Fibroblast of skin of left biceps (primary cell): ENCODE measurements around the gene OLFML1.
A peak's percentile ranks its signal among the peaks of the same experiment; 100 is the strongest.

Experiments used
- DNase-seq, 2 experiments: peaks; one replicate each; pipeline ENCODE4 v3.0.0-alpha.2; 2013; ENCODE audit warnings: low read depth in 2 of 2

The OLFML1 gene

DNA sequence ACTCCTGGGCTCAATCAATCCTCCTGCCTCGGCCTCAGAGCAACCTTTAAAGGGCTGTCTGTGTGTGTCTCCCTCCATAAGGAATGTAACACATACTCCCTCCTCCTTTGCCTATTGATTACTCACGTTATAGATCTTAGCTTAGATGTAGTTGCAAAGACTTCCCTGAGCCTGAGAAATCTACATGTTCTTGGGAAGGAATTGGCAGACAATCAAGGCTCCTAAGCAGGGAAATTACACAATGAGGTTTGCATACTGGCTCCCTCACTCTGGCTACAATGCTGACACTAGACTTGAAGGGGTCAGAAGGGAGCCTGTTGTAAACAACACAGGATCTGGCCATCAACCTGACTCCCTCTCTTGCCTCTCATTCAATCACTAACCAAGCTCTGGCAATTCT, 5.2 kb upstream of the OLFML1 start:
- DNase-seq: peak; percentile 6 to 7

DNA sequence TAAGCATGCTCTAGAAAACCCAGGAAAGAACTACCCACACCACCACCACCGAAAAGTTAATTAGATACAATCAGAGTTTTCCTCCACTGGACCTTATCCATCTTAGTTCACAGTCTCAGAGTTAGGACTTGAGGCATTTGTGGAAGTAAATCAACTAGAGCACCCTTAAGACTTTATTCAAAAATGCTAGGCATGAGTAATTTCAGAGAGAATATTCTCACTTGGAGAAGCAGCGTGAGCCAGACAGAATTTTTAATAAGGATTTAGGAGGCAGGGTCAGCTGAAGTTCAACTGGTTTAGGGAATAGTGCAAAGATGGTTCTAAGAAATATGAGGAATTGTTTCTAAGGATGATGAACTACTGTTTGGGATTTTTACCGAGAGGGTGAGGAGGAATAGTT, 1.2 kb upstream of the OLFML1 start:
- DNase-seq: no peak

DNA sequence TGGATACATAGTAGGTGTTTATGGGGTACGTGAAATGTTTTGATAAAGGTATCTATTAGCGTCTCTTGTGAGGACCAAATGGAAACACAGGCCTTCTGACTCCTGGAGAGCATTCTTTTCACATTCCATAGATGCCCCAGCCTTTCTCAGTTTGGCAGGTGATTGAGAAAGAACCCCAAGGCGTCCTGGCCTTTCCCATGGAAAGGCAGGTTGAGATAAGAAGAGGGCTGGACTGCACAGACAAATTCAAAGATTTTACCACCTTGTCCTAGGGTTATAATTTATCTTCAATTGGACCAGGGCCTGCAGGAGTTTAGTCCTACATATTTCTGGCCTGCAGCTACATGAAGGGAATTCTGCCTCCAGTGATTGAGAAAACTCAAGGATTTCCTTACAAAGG, 661 bp upstream of the OLFML1 start:
- no peak for DNase-seq

DNA sequence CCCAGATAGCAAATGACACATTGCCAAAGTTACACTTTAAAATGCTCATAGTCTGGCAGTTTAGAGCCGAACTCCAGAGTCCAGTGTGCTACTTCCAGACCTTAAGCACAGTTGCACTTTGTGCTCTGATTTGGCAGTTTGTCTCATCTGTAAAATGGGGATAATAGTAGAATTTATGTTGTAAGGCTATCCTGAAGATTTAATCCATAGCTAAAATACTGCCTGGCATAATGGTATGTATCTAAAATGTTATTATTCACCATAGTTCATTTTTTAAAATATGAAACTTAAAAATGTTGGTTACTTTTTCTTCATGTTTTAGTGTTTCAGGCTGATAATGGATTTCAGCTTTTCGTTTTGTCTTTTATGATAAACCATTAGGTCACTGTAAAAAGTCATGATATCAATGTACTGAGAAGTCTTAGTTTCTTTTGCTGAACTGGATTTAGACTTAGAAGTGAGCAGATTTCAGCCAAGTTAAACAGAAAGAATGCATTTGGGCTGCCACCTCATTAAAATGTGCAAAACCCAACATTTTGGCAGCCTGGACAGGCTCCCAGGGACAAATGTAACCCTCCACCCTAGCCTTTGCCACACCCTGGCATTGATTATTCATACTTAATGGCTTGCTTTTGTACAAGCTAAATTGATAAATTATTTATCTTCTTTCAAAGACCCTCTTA, 933 bp downstream of the OLFML1 start:
- DNase-seq: no peak

DNA sequence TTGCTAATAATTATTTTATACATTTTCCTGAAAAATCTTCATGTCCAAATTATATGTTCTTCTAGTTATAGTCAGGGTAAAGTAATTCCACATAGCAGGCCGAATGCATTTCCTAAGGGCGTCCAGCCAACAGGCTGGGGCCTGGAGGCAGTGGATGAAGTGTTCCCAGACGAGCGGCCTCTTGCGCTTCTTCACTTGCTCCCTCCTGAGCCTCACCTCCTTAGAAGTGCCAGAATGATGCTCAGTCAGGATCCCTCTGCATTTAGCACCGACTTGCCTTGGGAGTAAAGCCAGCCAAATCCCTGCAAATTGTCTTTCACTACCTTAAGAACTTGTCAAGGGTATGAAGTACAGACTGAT, 1.5 kb downstream of the OLFML1 start:
- DNase-seq: peak in 1 of 2 experiments; percentile 3

DNA sequence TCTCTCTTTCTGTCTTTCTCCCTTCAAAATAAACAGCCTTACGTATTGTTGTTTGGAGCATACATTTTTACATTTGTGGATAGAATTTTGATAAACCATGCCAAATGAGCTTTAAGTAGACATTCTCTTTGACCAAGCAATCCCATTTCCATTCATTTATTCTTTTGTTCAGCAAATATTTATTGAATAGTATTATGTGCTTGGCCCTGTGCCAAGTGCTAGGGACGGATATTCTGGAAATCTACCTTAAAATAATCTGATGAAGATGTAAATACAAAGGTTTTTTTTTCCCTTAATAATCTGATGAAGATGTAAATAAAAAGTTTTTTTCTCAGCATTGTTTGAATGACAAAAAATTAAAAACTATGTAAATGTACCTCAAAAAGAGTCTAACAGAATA, 2.1 kb downstream of the OLFML1 start:
- no peak for DNase-seq

DNA sequence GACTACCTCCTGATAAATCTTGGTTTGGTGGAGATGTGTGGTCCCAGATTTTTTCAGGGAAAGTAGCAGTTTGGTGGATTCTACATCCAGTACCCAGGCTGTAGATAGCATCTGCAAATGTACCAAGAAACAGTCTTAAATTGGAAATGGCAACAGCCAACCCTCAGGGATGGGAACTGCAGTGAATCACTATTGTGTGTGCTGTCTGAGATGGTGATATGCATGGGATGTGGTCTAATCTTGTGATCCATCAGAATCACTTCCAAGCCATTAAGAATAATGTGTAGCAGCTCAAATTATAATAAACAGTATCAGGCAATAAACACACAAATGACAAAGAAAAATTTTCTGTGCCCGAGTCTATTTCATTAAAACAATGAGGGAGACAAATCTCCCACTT, 3.4 kb downstream of the OLFML1 start:
- no peak for DNase-seq

DNA sequence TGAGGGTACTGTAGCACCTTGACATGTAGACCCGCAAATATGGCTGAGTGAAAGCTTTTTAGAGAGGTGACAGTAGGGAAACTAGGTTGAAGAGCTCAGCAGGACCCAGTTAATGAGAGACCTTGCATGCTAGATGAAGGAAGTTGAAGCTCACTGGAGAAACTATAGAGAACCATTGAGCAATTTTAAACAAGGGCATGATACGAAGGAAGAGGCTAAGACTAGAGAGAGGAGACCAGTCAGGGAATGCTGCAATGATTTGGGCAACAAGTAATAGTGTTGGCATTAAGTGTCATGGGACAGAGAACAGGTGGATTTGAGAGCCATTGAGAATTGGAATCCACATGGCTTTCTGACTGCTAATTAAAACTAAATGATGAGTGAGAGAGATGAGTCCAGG, 4.1 kb downstream of the OLFML1 start:
- no peak for DNase-seq

DNA sequence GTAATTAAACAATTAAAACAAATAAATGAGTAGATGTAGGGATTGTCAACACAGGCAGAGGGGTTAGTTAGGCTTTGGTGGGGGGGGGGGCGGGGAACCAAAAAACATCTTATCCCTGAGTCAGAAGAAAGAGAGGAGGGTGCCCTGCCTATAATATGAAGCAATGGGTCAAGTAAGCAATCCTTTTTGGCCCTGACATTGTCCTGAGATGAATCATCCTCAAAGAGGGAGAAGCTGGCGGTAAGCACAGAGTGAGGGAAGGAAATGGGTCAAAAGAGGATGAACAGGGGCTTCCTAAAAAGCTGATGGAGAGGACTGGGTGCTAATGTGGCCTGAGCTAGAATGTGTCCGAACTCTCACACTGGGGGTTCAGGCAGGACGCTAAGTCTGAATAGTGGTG, 4.7 kb downstream of the OLFML1 start:
- no peak for DNase-seq

DNA sequence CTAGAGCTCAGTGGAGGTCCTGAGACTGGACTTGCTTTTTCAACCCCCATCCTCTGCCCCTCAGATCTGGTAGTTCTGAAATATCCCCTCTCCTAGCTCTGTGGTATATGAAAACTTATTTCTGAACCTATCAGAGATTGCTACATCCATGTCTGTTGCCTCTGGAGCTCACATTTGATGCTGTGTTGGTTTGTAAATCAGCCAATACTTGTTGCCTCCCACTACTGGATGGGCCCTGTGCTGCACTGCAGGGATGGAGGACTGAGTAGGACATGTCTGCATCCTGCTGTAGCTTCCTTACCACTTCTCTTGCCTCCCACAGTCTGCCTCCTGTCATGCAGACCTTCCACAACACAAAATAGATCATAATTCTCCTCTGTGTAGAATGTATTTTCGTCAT, 5.2 kb downstream of the OLFML1 start:
- DNase-seq: no peak

DNA sequence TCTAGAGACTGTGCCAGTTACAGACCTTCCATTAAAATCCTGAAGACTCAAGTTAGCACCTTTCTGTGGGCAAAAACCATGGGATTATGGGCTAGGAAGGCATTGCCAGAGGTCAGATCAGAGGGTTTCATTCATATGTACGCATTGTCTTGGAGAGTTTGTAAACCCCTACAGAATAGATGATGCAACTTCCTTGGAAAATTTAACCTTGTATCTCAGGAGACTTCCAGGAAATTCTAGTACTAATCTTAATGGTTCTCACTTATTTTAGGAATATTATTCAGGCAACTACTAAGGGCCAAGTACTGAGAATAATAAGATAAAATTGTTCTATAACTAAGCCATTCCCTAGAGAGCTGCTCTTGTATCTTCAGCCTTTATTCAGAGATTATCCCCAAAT, 6.9 kb downstream of the OLFML1 start:
- no peak for DNase-seq

DNA sequence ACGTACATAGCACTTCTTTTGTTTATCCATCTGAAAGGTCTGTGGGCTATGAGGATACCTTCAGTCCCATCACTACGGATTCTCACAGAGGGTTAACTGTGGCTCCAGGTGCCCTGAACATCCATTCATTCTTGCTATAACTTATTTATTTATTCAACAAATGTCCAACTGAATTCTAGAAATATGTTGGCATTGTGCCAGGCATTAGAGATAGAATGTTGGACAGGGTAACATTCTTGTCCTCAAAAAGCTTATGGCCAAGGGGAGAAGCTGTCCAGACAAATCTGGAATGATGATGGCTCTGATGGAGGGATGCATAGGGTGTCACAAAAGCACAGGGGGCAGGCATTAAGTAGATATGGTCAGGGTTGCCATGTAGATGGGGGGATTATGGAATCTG, 8.4 kb downstream of the OLFML1 start:
- DNase-seq: no peak

DNA sequence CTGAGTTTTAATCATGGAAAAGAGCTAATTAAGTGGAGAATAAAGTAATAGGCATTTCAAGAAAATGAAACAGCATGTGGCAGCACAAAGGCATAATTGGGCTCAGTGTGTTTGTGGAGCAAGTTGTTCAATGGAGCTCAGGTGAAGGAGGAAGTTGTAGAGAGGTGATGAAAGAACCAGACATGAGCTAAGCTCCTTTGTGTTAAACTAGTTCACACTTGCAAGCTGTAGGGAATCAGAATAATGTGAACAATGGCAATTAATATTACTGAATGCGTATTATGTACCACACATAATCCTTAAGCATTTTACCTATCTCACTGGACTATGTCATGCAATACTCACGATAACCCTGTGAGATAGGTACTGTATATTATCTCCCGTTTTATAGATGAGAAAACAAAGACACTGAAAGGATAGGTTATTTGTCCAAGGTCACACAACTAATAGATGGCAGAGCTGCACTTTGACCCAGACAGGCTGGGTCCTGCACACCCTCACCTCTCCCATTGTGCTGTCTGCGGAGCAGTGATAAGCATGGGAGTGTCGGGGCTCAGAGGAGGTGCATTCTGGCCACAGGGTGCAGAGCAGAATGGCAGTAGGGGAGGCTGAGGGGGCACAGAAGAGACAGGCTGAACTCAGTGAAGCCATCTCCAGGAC, 8.9 kb downstream of the OLFML1 start:
- DNase-seq: no peak

DNA sequence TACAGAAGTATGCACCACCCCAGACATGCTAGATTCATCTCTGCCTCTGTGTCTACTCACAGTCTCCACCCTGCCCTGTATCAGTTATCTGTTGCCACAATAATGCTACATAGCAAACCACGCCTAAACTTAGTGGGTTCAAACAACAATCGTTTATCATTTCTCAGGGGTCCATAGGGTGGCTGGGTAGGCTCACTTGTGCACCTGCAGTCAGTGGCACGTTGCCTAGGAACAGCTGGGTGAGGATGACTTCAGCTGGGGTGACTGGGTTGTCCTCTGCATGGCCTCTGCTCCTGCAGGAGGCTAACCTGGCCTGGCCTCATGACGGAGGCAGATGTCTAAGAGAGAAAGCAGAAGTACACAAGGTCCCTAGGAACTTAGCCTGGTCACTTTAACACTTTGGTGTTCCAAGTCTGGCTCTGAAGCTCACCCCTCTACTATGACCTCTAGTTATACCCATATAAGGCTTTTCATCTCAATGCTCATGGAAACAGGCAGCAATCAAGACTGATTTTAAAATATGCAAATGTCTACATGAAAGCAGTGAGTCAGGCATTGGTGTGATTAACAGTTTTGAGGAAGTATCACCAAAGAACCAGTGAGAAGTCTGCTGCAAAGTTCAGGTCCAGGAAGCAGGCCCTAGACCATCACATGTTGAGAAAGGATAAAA, 10.7 kb downstream of the OLFML1 start:
- DNase-seq: no peak

DNA sequence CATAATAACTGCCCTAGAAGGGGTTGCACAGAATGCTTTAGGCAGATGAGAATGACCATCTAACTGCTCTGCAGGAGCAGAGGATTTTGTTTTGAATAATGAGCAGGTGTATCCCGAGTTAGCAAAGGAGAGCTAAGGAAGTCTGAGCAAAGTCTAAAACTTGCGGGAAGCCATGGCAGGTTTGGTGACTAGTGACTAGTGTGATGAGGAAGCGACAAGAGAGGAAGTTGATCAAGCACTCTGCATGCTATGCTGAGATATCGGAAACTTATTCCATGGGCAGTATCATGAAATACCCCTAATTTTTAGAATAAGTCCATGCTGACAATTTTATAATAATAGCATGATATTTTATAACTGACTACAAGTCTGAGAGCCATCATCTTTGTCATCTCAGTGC, 12.9 kb downstream of the OLFML1 start:
- no peak for DNase-seq

DNA sequence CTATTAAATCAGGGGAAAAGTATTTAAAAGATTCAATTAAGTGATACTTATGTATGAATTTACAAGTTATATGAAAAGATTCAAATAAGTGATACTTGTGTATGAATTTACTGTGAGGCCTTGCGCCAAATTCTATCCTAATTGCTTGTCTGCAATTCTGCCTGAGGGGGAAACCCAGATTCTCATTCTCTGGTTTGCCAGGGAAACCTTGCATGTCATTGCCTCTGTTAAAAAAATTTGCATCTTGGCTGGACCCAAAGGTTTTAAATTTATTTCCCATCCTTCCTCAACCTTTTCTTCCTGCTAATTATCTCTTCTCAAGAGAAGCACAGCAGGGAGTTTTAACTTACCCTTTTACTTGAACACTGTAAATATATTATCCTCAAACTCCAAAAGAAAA, 13.8 kb downstream of the OLFML1 start:
- no peak for DNase-seq

DNA sequence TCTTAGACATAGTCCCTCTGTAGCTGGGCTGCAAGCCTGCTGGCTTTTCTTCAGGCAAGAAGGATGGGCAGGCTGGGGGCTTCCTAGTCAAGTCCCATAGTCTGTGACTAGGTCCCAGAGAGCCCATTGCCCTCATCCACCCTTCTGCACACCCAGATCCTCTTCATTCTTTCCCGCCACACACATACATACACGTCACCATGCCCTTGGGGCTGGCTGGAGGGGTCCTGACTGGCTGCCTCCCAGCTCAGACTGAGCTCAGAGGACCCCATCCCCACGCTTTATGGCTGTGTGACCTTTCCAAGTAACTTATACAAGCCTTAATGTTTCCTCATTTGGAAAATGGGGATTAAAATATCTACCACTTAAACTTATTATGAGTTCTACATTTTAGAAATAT, 14.9 kb downstream of the OLFML1 start:
- no peak for DNase-seq

DNA sequence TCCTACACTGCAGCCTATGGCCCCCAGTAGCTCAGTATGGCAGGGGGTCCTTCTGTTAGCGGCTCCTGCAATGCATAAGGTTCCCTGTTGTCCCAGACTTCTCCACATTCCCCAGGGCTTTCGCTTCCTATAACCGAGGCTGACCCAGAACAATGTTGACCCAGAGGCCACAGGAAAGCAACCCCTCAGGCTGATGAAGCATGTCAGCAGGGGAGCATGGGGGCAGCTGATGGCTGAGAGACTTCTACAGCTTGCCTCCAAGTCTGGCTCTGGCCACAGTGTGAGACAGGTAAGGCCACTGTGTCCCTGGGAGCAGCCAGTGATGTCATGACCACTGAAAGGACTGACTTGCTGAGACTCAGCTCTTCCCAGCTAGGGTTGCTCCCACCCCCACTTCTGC, 15.9 kb downstream of the OLFML1 start:
- no peak for DNase-seq

DNA sequence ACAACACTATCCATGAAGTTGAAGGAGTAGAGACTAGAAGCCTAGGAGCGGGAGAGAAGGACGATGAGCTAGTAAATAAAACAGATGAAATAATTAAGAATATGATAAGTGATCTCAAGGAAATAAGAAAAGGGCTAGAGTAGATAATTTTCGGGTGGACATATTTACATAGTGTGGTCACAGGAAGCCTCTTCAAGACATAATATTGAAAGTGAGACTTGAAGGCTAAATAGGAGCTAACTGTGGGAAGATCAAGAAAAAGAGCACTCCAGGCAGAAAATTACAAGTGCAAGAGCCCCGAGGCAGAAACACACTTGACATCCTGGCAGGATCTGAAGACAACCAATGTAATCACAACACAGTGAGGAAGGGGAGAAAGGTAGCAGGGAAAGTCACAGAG, 16.6 kb downstream of the OLFML1 start:
- no peak for DNase-seq

DNA sequence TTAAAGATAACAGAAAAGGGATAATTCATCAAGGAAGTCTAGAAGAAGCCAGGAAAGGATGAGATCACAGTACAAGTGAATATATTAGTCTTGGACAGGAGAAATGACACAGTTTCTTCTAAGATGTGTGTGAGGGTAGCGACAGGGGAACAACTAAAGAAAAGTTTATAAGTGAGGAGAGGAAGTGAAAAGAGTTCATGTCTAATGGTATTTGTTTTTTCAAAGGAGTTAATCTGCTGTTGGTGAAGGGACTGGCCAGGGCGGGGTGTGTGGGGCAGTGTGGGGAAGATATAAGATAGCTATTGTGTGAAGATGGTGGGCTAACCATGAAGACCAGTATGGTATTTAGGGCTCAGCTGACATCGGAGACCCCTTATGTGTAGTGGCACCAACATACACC, 20.9 kb downstream of the OLFML1 start:
- no peak for DNase-seq

DNA sequence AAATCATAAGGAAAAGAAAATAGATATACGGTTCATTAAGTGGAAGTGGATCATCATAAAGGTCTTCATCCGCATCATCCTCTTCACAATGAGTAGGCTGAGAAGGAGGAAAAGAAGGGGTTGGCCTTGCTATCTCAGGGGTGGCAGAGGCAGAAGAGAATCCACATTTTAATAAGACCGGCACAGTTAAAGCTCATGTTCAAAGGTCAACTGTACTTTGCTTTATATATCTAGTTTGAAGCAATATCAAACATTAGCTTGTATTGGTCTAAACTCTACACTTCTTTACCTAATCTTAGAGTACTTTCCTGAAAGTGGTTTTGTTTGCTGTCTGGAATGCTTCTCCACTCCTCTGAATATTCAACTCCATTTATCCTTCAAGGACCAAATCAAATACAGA, 22.8 kb downstream of the OLFML1 start:
- DNase-seq: no peak

DNA sequence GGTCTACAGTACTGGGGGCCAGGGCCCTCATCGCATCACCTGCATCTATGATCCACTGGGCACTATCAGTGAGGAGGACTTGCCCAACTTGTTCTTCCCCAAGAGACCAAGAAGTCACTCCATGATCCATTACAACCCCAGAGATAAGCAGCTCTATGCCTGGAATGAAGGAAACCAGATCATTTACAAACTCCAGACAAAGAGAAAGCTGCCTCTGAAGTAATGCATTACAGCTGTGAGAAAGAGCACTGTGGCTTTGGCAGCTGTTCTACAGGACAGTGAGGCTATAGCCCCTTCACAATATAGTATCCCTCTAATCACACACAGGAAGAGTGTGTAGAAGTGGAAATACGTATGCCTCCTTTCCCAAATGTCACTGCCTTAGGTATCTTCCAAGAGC, 24.7 kb downstream of the OLFML1 start:
- DNase-seq: no peak

DNA sequence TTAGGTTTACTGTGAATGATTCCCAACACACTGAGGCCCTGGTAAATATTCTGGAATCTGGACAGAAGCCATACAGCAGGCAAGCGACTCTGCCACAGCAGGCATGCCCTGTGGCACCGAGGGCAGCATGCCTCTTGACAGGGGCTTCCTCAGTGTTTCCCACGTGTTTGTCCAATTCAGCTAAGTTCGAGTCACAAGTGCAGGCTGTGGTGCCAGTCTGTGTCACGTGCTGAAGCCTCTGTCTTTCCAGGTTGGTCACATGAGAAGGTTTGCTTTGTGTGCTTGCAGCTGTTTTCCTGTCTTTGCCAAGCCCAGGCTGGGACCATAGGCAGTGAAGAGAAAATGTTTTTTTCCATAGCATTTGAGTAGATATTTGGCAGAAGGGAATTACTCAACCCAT, 26.1 kb downstream of the OLFML1 start:
- no peak for DNase-seq
